GM21390 (cell line): Measurements from ENCODE around the gene GGT6.

ENCODE experiments used
- ATAC-seq: cut with Tn5 transposase; IDR thresholded peaks from one replicate; pipeline ENCODE4 v1.9.1; 2021; ENCODE audit not compliant: unreplicated experiment

Gene GGT6

GRCh38 chr17:4527134-4527533 is 33.2 kb downstream of the GGT6 start:
- no peak for ATAC-seq

GRCh38 chr17:4525691-4526397 is 34.5 kb downstream of the GGT6 start:
- no peak for ATAC-seq

- no peak for ATAC-seq
Measured at GRCh38 chr17:4523946-4524345, 36.4 kb downstream of the GGT6 start.

DNA sequence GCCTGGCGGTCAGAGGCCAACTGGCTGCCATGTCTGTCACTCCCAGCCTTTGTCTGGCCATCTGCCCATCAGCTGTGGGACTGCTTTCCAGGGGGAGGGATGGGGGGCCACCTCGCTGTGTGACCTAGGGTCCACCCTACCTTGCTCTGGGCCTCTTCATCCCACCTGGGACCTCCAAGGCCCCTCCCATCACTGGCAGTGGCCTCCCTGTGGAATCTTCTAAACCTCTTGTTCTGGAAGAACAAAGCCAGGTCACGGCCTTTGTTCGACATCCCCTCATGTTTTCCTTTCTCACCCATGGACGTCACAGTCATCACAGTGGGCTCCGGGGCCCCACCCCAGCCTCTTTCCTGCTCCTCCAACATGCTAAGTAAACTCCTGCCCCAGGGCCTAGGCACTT is 37.7 kb downstream of the GGT6 start:
- no peak for ATAC-seq

- ATAC-seq, result no peak
Measured at GRCh38 chr17:4520894-4521600, 39.3 kb downstream of the GGT6 start.

DNA sequence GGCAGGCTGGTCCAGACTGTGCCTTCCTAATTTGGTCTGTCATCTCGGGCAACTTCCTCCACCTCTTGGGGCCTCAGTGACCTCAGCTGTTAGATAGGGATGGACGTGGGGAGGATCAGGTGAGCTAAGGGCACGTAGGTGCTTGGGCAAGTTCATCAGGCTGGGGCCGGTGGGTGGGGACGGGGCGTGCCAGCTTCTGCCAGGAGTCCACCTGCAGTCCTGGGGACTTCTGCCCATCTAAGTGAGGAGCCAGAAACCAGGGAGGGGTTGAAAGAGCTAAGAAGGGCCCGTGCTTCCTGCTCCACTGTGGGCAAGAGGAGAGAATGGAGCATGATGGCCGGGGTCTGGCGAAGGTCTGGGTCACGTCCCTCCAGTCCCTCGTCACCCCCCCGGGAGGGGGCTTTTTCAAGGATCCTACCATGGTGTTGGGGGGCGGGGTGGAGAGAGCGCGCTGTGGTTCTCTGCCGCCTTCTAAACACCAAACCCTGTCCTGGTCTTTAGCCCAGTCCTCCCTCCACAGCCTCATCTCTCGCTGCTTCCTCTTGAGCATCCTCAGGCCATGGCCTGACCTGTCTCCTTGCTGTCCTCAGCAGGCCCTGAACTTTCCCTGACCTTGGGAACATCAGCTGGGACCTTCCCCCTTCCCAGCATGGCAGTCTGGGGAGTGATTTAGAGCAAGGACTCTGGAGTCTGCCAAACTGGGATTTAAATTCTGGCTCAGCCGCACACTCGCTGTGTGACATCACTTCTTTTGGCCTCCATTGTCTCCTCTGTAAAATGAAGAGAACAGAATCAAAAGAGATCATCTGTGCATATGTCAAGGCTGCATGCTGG is 40.1 kb downstream of the GGT6 start:
- no peak for ATAC-seq

DNA sequence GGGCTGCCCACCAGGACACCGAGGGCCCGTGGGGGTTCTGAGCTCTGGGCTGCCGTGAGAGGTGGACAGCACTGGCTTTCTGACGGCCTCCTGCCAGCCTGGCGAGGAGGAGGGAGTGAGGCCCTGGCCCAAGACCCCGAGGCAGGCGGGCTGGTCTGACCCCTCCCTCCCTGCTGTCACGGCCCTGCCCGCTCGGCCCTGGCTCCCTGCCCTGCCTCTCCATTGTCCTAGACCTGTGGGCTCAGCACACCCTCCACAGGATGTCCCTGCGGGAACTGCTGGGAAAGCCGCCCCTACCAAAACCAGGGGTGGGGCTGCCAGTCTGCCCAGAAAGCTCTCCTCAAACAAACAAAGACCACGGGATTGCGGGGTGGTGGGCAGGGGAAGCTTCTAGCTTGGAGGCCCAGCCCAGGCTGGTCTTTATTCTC is 41.0 kb downstream of the GGT6 start:
- no peak for ATAC-seq

DNA sequence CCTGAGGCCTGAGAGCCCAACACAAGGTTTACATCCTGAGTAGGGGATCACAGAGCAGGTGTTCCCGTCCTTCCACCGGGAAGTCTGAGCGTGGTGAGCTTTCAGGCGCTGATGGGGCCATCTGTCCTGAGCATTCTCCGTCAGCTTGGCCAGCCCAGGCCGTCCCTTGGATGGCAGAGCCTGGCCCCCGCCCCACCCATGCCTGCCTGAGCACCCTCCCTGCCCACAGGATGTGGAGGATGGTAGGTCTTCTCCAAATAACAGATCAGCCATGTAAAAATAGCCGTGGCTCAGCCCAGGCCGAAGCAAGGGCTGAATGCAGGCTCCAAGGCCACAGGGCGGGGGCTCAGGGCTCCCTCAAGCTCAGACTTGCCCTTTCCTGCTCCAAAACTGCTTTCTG is 41.5 kb downstream of the GGT6 start:
- no peak for ATAC-seq

DNA sequence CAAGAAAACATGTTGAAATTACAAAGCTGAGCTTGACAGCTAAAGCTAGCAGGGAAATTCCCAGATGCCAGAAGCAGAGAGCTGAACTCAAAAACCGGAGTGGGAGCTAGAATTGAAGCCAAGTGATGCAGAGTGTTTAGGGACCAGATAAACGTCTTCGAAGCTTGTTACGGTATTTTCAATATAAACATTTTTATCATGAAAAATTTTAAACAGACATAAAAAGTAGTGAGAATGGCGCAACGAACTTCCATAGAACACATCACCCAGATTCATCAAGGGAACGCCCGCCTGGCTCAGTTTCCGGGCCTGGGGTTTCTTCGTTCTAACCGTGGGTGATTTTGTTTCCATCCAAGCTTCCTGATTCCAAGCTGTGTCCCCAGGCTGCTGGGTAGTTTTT is 43.6 kb downstream of the GGT6 start:
- no peak for ATAC-seq

- no peak for ATAC-seq
Measured at GRCh38 chr17:4515501-4515900, 44.9 kb downstream of the GGT6 start.

- no peak for ATAC-seq
Measured at GRCh38 chr17:4514779-4515178, 45.6 kb downstream of the GGT6 start.

GRCh38 chr17:4514206-4514605 is 46.2 kb downstream of the GGT6 start:
- ATAC-seq, result no peak

GRCh38 chr17:4513113-4514032 is 47.0 kb downstream of the GGT6 start:
- no peak for ATAC-seq

DNA sequence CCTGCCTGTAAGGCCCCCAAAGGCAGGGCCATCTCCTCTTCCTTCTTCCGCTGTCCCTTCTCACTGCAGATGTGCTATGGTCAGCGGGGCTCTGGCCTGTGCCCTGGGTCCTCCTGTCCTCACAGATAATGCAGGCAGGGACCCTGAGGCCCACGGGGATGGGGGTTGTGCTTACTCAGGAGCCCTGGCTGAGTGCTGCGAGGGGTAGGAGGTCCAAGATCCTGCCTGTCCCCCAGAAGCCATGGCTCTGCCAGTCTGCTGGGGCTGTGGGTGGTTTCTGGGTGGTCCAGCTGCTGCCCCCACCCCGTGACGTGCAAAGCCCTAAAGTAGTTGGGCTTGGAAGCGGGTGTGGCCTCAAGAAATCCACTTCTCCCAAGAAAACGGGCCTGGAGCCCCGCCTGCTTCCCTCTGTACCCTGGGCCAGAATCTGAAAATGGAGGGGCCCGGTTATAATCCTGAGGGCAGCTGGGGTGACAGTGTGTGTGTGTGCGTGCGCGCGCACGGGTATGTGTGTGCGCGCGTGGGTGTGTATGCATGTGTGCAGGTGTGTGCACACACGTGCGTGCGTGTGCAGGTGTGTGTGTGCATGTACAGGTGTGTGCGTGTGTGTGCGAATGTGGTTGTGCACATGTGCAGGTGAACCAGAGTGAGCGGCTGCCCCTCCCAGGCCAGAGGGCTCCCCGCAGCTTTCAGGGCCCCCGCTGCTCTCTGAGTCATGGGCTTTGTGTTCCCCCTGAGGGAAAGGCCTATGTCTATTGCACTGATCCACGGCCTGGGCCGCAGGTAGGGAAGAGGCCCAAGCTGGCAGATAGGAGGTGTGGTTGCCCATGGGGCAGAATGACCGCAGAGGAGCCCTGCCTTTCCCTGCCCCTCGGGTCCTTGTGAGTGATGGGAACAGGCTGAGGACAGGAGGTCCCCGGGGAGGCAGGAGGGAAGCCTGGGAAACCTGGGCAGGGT is 47.9 kb downstream of the GGT6 start:
- no peak for ATAC-seq

DNA sequence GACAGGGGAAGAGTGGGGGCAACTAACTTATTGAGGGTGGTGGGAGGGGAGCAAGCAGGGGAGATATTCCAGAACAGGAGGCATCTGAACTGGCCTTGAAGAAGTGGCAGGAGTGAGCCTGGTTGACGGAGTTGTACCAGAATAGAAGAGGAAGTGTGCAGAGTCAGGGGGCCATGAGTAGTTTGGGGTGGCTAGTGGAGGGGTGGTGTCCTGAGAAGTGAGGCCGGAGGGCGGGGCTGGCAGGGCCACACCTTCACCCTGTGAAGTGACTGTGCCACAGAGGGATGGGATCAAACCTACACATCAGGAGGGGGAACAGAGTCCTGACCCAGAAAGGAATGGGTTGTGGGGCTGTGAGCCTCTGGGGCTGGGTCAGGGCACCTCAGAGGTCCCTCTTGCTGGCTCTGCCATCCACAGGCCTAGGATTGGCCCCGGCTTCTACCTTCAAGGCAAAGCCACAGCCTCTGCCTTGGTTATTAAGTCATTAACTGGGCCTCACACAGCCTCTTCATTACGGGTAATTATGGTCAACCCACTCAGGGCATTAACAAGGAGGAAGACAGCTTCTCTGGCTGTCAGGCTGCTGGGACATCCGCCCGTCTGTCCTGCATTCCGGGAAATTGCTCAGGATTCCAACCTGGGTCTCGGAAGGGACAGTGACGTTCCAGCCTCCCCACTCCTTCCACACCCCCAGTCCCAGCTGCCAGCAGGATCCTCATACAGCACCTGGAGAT is 49.0 kb downstream of the GGT6 start:
- no peak for ATAC-seq

GRCh38 chr17:4510618-4510941 is 49.8 kb downstream of the GGT6 start:
- no peak for ATAC-seq

- no peak for ATAC-seq
Measured at GRCh38 chr17:4509923-4510617, 50.3 kb downstream of the GGT6 start.

DNA sequence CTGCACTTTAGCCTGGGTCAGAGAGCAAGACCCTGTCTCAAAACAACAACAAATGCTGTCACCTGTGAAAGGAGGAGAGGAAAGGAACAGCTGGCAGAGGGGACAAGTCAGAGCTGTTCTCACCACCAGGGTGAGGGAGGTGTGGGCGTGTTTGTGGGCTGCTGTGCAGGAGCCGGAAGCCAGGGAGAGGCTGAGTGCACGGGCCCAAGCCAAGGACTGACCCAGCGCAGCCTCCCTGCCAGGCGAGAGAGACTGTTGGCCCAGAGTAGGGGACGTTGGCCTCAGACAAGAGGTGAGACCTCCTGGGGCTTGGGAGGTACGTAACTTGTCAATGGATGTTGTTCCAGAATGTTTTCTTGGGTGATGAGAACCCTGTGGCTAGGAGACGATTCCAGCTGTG is 51.0 kb downstream of the GGT6 start:
- no peak for ATAC-seq

- ATAC-seq, result no peak
Measured at GRCh38 chr17:4508207-4508606, 52.2 kb downstream of the GGT6 start.
